ENCODE data around the gene CAMTA1. TPM values are rescaled to one million over a fixed set of nuclear protein-coding genes. Genes with fewer than 3 reads are reported as not detected.

The CAMTA1 gene
- total and polyA plus RNA-seq, 8 donors, result 42.8 to 213 (median 118) TPM

- Histone ChIP-seq H3K27ac (no peak overlapping the region), H3K9me3 (no peaks in the 10 kb centered on the region), H3K27me3 (peaks cover 0 to 8% (median 0%) of the 10 kb centered on the region in 3 donors), H3K4me1 (peaks cover 0 to 36% (median 6%) of the 10 kb centered on the region in 4 donors), H3K36me3 (no peaks in the 10 kb centered on the region), H3K4me3 (no peak overlapping the region)
- WGBS, 5 donors, result 68 to 89% (median 79%) methylated on average over 2 of the region's 2 CpGs
- intact Hi-C loops (cut with DNase I; ENCODE audit: low total_unique reads), result no loop called here
- no peak for DNase-seq
- TF ChIP-seq CTCF (IDR thresholded peaks at IDR 0.05) (no peak), EP300 (IDR thresholded peaks at IDR 0.05) (no peak), POLR2A (IDR thresholded peaks at IDR 0.05) (no peak), POLR2AphosphoS5 (IDR thresholded peaks at IDR 0.05) (no peak)
Measured at GRCh38 chr1:7289694-7290093, 504.4 kb downstream of the CAMTA1 start.

DNA sequence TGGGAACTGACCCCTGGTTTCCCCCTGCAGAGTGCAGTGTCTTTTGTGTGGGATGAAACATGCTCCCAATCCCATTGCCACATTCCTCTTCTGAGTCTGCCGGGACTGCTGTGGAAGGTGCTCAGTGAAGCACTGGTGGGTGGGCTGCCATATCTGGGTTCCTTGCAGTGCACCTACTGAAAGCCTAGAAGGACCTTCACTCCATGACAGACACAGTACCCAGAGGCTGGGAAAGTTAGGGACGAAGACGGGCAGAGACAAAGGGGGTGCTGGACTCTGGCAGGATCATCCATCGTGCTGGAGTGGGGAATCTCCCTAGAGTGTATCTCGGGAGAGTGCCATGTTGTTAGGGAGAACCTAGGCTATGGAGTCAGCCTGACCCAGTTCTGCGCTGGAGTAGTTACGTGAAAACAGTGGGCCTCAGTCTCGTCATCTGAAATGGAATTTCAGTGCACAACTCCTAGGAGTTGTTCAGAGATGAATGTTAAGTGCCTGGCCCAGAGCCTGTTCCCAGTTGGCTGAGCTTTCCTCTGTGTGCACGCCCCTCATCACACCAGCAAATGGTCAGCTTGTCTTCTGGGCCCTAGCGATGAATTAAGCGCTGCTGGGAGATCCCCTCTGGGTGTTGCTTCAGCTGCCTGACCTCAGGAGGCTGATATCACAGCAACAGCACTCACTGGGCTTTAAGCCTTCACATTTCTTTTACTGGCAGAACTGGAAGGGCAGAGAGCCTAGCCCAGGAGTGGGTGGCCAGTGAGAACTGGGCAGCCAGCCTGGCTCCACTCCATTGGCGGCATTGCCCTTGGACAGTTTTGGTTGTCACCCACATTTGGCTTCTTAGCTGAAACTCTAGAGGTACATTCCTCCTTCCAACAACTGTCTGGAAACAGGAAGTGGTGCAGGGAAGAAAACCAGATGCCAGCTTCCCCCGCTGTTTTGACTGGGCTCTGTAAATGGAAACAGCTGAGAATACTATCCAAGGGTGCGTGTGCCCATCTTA is 506.0 kb downstream of the CAMTA1 start:
- WGBS, 5 donors, result 66 to 80% (median 74%) methylated on average over 14 of the region's 14 CpGs
- DNase-seq, result peak in 1 of 2 donors; percentile 70
- Histone ChIP-seq H3K36me3 (no peaks in the 10 kb centered on the region), H3K4me3 (no peak overlapping the region), H3K27ac (peak overlapping the region in 3 of 5 donors; percentile 42 to 63 (median 49)), H3K4me1 (peaks cover 0 to 36% (median 6%) of the 10 kb centered on the region in 4 donors), H3K27me3 (peaks cover 0 to 8% (median 0%) of the 10 kb centered on the region in 3 donors), H3K9me3 (peaks cover 0 to 1% (median 0%) of the 10 kb centered on the region in 4 donors)
- TF ChIP-seq EP300 (IDR thresholded peaks at IDR 0.05) (no peak), POLR2A (IDR thresholded peaks at IDR 0.05) (no peak), CTCF (IDR thresholded peaks at IDR 0.05) (no peak), POLR2AphosphoS5 (IDR thresholded peaks at IDR 0.05) (peak in 1 of 3 donors; percentile 27)
- intact Hi-C loops (cut with DNase I; ENCODE audit: low total_unique reads), result no loop called here

GRCh38 chr1:7292036-7292681 is 506.9 kb downstream of the CAMTA1 start:
- 81 to 88% (median 84%) methylated on average over 10 of the region's 10 CpGs for whole genome bisulfite sequencing, 5 donors
- Histone ChIP-seq H3K4me1 (peaks cover 0 to 36% (median 6%) of the 10 kb centered on the region in 4 donors), H3K27ac (no peak overlapping the region), H3K27me3 (peaks cover 0 to 8% (median 0%) of the 10 kb centered on the region in 3 donors), H3K9me3 (peaks cover 0 to 7% (median 0%) of the 10 kb centered on the region in 4 donors), H3K36me3 (no peaks in the 10 kb centered on the region), H3K4me3 (no peak overlapping the region)
- DNase-seq, result no peak
- TF ChIP-seq POLR2A (IDR thresholded peaks at IDR 0.05), result no peak
- TF ChIP-seq POLR2AphosphoS5 (IDR thresholded peaks at IDR 0.05), result no peak
- intact Hi-C loops (cut with DNase I; ENCODE audit: low total_unique reads), result no loop called here

- intact Hi-C loops (cut with DNase I; ENCODE audit: low total_unique reads), result no loop called here
- Histone ChIP-seq H3K4me1 (peaks cover under 1 to 36% (median 8%) of the 10 kb centered on the region in 4 donors), H3K27ac (no peak overlapping the region), H3K36me3 (no peaks in the 10 kb centered on the region), H3K9me3 (peaks cover 0 to 7% (median 0%) of the 10 kb centered on the region in 4 donors), H3K27me3 (peaks cover 0 to 8% (median 0%) of the 10 kb centered on the region in 3 donors), H3K4me3 (no peak overlapping the region)
- TF ChIP-seq EP300 (IDR thresholded peaks at IDR 0.05), result no peak
- DNase-seq, result no peak
- 76 to 89% (median 81%) methylated on average over 17 of the region's 17 CpGs for WGBS, 5 donors
Measured at GRCh38 chr1:7292714-7293419, 507.6 kb downstream of the CAMTA1 start.

Measured in stomach (tissue), 9 donors.